NCI-H82 treated with DMSO at 0.1 percent for 48 hours (cell line): ENCODE measurements around the gene GRIN2A.

ENCODE experiments used
- DNase-seq: peaks from one replicate; lab custom pipeline; 2025; ENCODE audit not compliant: unreplicated experiment; lab: John Stamatoyannopoulos, UW

The GRIN2A gene

DNA sequence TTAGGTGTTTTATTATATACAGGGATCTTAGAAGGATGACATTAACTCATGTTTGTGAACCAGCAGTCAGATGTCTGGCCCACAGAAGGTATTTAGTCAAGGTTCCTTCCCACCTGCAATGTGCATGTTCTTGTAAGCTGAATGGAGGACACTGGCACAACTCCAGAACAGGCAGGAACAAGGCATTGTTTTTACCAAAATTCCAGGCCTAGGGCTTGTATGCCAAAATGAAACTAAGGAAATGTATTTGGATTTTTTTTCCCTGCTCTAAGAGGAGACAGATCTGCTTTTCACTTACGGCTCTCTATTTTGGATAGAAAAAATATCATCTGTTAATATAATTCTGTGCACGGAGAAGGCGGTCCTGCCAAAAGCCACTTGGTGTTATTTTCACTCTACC, 312.5 kb downstream of the GRIN2A start:
- no peak for DNase-seq

DNA sequence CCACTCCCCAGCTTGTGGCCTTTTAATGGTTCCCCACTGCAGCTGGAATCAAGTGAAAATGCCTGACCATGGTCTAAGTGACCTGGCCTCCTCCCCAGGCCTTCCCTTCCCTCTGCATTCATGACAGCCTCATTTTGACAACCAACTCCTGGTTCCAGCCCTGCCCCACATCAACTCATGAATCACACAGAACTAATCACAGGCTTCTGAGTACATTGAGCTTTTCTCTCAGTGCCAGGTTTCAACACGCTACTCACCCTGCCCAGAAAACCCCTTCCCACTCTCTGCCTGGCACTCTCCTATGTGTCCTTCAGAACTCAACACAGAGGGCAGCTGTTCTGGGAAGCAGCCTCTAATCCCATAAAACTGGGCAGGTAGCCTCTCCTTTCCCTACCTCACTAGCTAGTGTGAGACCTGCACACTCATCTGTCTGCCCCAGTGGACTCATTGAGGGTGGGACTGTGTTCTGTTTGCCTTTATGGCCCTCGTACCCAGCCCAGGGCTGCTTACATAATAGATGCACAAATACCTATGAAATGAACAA, 313.6 kb downstream of the GRIN2A start:
- no peak for DNase-seq

DNA sequence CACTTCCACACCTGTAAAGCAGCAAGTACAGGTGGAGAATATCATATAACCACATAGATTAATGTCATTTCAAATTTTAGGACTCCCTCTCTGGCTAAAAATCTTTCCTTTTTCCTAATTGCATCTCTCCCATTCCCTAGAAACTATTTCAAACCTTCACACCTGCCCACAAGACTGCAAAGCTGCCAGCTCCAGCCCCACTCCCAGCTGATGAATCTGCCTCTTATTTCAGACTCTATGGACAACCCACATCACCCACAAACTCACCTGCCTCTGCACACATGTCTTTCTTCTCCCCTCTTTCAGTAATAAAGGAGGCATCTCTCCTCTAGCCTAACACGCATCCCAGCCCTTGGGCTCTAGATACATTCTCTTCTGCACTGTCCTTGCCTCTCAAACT, 315.1 kb downstream of the GRIN2A start:
- no peak for DNase-seq

DNA sequence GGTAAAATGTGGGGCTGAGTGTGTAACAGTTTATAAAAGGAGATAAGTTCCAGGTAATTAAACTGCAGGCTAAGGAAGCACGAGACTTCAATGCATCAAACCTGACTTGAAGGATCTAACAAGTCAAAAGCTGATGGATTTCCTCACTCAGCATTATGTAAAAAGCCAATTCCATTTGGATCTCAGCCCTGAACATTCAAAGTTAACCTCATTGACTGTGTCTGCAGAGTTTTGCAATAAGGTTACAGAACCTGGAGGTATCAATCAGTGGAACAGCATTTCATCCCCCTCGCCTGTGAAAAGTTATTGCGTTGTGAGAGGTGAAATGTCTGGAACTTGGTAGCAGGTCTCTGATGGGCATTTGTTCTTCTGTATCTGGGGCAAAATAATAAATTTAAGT, 317.8 kb downstream of the GRIN2A start:
- peak; percentile 47 for DNase-seq

DNA sequence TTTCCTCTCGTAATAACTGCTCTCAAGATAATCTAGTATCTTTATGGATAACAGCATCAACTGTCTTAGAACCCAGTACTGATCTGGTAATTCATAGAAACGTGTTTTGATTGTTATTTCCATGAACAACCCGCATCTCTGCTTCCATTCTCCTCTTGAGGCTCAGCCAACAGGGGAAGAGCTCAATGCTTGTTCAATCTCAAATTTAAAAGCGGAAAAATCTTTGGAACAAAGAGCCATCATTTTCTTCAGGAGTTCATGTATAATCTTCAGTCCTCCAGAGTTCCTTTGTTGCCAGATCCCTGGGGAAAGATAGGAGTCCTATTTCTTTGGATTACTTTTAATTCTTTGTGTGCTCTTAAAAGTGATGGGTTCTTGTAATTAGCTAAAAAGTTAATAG, 319.9 kb downstream of the GRIN2A start:
- no peak for DNase-seq

DNA sequence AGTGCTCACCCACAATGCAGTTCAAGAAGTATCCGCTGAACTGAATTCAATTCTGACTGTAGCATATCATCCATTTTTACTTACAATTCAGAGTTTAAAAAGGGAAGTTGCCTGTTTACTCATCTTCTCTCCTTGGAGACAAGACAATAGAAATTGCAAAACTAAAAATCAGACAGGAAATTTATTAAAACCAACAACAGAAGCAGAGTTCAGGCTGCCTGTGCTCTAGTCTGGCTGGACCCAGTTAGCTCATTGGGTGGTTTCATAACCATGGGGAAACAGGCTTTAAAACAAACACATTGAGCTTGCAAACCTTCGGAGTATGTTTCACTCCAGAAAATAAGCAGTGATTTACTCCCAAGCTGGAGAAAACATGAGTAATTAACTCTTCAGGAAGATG, 321.4 kb downstream of the GRIN2A start:
- no peak for DNase-seq

DNA sequence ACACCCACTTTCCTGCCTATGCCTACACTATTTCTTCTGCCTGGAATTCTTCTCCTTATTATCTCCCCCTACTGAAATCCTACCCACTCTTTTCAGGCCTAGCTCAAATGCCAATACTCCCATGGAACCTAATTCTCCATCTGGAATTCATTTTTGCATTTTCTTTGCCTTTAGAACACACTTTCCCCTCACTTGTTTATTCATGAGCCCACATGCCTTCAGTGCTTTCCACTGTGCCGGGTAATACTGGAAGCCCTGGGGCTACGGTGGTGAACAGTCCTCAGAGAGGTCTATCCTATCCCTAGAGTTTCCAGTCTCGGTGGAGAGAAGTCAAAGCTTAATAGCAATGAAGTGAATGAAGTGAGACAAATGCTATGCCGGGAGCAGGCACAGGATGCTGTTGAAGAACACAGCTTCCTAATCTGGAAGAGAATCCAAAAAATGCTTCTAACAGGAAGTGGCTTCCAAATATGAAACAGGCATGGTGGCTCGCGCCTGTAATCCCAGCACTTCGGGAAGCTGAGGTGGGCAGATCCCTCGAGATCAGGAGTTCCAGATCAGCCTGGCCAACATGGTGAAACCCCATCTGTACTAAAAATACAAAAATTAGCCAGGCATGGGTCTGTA, 322.4 kb downstream of the GRIN2A start:
- no peak for DNase-seq

DNA sequence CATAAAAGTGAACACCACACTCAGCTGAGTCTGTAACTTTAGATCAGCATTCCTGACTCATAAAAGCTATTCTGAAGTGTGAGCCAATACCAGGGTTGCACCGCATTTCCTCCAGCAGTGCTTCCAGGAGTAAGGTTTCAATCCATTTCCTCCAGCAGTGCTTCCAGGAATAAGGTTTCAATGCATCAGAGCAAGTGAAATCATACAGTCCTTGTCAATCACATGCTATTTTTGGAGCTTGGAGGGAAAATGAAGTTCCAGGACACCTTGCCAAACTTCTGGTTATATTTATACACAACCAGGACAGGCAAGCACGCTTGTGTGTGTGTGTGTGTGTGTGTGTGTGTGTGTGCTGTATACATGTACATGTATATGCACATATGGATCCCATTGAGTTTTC, 327.6 kb downstream of the GRIN2A start:
- no peak for DNase-seq

DNA sequence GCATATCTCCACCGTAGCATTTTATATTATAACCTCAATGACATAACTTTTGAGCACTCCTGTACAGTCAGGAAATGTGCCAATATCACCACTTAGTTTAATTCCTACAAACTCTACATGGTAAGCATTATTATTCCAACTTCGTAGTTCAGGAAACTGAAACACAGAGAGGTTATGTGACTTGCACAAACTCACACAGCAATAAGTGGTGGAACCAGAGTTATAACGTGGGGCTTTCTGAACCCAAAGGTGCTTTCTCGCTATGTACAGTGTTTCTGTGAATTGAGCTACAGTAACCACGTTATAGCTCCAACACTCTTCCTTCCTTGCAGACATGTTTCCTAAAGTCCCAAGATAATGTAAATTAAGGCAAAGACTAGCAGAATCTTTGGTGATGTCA, 330.2 kb downstream of the GRIN2A start:
- no peak for DNase-seq

DNA sequence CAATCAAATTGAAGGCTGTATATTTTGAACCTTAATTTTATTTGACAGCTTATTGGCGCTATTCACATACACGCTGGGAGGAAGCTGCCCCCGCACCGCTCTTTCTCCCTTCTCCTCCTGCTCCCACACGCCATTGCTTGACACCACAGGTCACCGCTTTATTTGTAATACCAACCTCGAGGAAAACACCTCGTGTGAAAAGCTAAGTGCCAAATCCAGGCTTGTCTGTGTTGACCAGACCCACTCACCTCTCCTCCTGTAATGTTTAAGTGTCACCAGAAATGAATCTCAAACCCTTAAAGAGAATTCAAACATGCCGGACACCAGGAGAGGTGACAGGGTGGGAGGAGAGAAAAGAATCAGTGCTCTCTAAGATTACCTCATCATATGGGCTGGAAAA, 331.4 kb downstream of the GRIN2A start:
- DNase-seq: no peak

DNA sequence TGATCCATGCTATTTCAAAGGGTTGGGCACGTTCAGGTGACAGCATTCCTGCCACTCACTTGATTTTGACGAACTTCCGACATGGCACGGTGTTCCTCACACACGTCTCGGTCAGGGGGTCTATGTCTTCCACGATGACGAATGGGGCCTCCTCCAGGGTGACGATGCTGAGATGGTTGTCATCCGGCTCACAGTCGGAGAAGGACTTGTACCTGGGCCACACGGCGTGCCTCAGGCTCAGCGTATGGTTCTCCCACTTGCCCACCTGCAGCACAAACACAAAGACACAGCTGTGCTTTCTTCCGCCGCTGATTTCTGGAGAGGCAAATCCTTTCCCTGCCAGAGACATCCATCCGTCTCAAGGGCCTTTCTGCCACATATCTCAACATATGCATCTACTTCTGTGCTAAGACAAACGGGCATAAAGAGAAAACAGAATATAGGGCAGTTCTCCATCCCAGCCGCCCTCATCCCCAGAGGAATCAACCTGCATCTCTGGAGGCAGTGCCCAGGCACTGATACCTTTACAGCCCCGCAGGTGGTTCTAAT, 332.5 kb downstream of the GRIN2A start:
- DNase-seq: no peak

DNA sequence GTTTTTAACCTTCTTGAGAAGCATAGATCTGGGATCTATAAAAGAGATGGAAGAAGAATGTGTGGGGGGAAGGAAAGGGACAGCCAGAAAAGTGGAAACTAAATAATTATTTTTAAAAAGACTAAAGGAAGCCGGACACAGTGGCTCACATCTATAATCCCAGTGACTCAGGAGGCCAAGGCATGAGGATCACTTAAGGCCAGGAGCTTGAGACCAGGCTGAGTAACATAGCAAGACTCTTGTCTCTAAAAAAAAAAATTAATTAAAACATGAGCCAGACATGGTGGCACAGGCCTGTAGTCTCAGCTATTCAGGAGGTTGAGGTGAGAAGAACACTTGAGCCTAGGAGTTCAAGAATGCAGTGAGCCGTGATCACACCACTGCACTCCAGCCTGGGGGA, 335.1 kb downstream of the GRIN2A start:
- no peak for DNase-seq

DNA sequence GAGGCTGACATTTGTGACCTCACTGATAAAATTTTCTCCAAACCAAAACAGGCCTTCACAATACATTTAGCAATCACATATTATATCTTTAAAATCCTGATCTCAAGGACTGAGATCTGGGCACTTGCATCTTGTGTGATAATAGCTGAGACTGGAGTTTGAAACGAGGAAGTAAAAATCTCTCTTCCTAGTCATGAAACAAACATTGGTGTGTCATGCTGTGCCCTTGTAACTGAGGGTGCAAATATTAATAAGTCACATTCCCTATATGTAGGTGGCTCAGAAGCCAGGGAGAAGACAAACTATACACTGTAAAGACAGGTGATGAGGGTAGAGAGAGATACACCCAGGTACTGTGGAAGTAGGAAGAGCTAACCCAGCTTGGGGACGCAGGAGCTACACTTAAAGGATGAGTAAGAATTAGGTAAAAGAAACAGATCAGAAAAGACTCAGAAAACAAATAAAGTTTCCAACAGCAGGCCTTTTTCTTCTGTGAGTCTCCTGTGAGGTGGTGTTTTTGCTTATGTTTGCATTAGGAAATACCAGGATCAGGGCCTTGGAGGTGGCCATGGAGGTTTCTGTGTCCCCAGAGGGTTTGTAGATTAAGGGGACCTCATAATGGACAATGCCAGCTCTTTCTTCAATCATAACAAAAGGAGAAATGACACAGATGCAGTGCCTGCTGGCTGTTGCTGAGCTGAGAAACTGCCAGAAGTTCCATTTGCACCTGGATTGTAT, 335.7 kb downstream of the GRIN2A start:
- DNase-seq: no peak

DNA sequence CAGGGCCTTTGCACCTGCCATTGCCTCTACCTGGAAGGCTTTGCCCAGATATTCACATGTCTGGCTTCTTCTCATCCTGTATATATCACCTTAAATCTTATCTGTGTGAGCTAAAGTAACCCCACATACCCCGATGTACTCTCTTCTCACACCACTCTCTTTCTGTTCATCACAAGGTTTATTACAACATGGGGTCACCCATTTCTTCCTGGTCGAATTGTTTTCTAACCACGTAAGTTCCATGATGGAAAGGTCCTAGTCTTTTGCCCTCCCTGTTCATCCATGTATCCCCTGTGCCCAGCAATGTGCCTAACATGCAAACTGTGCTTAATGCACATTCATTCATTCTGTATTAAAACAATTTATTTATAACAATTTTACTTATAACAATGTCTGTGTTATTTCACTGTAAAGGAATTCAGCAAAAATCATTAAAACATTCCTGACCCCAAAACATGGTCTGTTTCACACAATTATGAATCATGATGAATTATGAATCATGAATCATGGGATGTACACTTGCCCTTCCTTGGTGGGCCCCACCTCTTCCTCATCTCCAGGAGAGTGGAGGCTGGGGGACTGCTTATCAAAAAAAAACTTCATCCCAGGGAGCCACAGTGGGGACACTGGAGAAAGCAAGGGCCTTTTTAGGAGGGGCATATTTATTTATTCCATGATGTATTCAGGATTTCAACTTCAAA, 336.4 kb downstream of the GRIN2A start:
- DNase-seq: no peak

DNA sequence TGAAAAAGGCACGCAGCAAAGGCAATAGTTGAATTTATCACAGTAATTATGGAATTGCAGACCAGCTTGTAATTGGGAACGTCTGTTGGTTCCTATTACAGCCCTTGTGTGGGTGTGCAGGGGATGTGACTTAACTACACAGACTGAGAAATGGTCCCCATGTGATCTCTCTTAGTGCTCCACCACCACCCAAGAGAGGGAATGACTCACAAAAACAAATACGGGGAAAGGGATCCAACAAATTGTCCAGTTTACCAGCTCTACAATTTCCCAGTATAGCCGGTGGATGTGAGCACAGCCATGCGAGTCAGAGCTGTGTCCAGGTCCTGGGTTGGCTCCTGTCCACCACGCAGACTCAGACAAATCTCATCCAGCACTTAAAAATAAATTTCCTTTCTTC, 337.9 kb downstream of the GRIN2A start:
- DNase-seq: no peak

DNA sequence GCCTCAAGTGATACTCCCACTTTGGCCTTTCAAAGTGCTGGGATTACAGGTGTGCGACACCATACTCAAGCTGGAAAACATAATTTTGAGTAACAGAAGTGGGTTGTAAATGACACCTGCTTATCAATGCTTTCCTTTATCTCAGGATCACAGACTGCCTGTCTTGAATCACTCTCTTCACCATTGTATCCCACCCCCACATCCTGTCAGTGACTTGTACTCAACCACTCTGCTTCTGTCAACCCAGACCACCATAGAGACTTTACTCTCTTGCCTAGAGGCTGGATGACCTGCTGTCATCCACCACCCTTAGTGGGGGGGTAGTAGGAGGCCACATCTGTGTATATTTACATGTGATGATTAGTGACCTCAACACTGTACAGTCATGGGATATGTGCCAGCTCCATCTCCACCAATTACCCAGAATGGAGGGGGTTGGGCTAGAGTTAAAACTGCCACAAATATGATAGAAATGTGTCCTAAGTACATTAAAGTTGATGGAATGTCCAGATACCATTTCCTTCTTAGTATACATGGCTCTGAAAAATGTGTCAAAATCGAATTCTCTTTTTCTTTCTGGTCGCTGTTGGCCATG, 338.7 kb downstream of the GRIN2A start:
- DNase-seq: no peak

DNA sequence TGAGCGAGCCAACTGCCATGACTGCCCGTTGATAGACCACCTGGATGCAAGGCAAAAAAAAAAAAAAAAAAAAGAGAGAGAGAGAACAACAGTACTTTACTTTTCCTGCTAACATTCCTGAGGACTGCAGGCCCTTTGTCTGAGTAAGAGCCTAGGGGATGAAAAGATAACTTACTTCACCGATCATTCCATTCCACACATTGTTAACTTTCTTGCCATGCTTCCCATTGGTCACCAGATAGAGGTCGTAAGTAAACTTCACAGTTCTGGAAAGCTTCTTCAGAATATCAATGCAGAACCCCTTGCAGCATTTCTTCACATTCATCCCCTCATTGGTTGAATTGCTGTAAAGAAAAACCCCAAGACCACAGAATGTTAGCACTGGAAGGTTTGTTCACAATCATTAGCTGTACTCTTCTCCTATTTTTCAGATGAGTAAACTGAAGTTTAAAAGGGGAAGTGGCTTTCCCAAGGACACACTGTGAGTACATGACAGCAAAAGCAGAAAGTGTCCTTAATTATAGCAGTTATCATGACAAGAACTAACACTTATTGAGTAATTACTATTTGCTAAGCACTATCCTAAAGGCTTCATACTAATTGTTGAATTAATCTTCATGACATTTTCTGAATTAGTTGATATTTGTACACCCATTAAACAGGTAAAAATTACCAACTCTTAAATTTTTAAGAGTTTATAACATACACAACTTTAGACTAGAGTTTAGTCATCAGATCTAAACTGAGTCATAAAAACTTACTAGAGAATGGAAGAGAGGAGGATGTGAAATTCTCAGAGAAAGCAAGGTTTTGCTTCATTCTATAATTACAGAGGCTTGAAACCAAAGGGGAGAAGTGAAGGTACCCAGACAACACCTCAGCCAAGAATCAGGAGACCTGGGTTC, 341.2 kb downstream of the GRIN2A start:
- DNase-seq: no peak

DNA sequence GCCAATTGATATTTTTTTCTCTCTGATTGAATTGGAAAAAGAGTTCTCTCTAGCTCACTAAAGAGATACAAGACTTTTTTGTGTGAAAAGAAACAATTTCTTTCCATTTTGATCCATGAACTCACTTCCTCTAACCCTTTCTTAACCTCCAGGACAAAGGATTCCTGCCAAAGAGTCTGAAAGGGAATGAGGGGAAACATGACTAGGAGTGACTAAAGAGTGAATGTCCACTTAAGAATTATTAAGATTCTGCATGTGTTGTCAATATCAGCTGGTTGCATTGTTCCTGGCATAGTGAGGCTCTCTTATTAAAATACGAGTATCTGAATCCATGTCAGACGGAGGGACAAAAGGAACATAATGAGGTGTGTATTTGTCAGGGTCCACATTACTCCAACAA, 344.7 kb downstream of the GRIN2A start:
- DNase-seq: no peak

DNA sequence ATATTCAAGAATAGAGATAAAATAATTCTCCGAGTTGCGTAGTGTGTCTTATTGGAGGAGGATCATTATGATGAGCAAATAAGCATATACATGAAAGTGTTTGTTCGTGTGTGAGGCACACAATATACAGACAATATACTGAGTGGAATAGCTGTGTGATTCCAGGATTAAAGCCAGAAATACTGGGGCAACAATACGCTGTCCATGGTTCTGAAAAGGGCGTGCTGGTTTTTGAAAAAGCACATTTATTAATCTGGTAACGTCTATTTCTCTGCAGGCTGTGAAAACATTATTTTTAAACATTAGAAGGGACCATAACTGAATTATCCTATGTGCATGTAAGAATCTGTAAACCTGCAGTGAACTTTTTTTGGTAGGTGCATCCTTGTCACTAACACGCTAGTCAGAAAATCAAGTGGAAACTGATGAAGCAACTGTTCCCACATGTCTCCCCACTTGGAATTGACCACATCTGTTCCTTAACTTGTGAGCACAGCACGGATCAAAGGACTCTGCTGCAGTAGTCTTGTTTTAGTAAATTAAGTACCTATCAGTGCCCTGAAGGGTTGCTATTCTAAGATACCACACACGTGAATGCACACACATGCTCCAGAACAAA, 346.0 kb downstream of the GRIN2A start:
- DNase-seq: no peak
